ENCODE measurements around the gene KLHL8.

KLHL8 gene

GRCh38 chr4:87257523-87257922 is 37.1 kb upstream of the KLHL8 start:
- no peak overlapping the region for H3K4me3 ChIP-seq (replicated peaks; ENCODE audit: low read depth, low read length)
- DNase-seq (ENCODE audit: extremely low read depth, low read depth): no peak
- TF ChIP-seq, protein P1, sequence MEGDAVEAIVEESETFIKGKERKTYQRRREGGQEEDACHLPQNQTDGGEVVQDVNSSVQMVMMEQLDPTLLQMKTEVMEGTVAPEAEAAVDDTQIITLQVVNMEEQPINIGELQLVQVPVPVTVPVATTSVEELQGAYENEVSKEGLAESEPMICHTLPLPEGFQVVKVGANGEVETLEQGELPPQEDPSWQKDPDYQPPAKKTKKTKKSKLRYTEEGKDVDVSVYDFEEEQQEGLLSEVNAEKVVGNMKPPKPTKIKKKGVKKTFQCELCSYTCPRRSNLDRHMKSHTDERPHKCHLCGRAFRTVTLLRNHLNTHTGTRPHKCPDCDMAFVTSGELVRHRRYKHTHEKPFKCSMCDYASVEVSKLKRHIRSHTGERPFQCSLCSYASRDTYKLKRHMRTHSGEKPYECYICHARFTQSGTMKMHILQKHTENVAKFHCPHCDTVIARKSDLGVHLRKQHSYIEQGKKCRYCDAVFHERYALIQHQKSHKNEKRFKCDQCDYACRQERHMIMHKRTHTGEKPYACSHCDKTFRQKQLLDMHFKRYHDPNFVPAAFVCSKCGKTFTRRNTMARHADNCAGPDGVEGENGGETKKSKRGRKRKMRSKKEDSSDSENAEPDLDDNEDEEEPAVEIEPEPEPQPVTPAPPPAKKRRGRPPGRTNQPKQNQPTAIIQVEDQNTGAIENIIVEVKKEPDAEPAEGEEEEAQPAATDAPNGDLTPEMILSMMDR (IDR thresholded peaks at IDR 0.05; ENCODE audit: low read depth, low read length, missing control alignments): no peak

- no peak overlapping the region for H3K4me3 ChIP-seq (replicated peaks; ENCODE audit: low read depth, low read length)
- TF ChIP-seq, protein P1 (IDR thresholded peaks at IDR 0.05; ENCODE audit: low read depth, low read length, missing control alignments): no peak
- DNase-seq (ENCODE audit: extremely low read depth, low read depth): no peak
Measured at GRCh38 chr4:87255755-87256154, 35.3 kb upstream of the KLHL8 start.

GRCh38 chr4:87251106-87251505 is 30.7 kb upstream of the KLHL8 start:
- TF ChIP-seq, protein P1 (IDR thresholded peaks at IDR 0.05; ENCODE audit: low read depth, low read length, missing control alignments): no peak
- no peak overlapping the region for H3K4me3 ChIP-seq (replicated peaks; ENCODE audit: low read depth, low read length)
- DNase-seq (ENCODE audit: extremely low read depth, low read depth): no peak

DNA sequence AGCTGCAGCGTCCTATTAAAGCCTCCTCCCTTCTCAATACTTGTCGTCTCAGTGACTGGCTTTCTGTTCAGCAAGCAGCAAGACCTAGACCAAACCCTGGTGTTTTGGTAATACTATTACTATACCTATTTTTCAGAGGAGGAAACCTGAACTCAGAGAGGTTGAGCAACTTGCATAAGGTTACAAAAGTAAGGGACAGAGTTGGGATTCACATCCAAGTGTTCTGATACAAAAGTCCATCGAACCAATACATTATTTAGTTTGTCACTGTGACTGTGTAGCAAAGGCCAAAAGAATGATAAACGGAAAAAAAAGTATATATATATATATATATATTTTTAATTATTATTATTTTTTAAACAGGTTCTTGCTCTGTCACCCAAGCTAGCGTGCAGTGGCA is 29.9 kb upstream of the KLHL8 start:
- no peak for DNase-seq (ENCODE audit: extremely low read depth, low read depth)
- TF ChIP-seq, protein P1 (IDR thresholded peaks at IDR 0.05; ENCODE audit: low read depth, low read length, missing control alignments): no peak
- H3K4me3 ChIP-seq (replicated peaks; ENCODE audit: low read depth, low read length): no peak overlapping the region

- H3K4me3 ChIP-seq (replicated peaks; ENCODE audit: low read depth, low read length): no peak overlapping the region
- no peak for DNase-seq (ENCODE audit: extremely low read depth, low read depth)
- TF ChIP-seq, protein P1 (IDR thresholded peaks at IDR 0.05; ENCODE audit: low read depth, low read length, missing control alignments): no peak
Measured at GRCh38 chr4:87249332-87250019, 29.1 kb upstream of the KLHL8 start.

DNA sequence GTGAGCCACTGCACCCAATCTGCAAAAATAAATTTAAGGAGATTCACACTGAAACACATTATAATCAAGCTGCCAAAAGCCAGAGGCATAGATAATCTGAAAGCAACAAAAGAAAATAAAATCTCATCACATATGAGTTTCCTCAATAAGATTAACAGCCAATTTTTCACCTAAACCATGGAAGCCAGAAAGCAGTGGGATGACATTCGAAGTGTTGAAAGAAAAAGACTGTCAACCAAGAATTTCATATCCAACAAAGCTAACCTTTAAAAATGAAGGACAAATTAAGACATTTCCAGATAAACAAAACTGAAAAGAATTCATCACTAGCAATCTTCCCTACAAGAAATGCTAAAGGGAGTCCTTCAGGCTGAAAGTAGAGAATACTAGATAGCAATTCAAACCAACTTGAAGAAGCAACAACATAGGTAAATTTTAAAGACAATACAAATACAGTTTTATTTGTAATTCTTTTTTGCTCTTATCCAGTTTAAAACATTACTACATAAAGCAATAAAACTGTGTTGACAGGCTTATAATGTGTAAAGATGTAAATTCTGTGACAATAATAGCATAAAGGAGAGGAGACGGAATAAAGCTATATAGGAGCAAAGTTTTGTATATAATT is 23.1 kb upstream of the KLHL8 start:
- TF ChIP-seq, protein P1 (IDR thresholded peaks at IDR 0.05; ENCODE audit: low read depth, low read length, missing control alignments): no peak
- no peak for DNase-seq (ENCODE audit: extremely low read depth, low read depth)
- no peak overlapping the region for H3K4me3 ChIP-seq (replicated peaks; ENCODE audit: low read depth, low read length)
